Gastrocnemius medialis (tissue), 4 donors: ENCODE data around the gene MKI67. TPM values are rescaled to one million over a fixed set of nuclear protein-coding genes. Genes with fewer than 3 reads are reported as not detected.

Experiments
- ATAC-seq, 2 donors: fragments of 150-250 bp; one replicate each; pipeline ENCODE4 v1.9.1; 2016
- DNase-seq, 2 donors: peaks; one replicate each; pipeline ENCODE4 v3.0.0-alpha.2; 2019
- H3K27ac ChIP-seq, 4 donors: fragments of 200-600 bp; sonication (generic); 1 replicate in 1 of 4; 2 replicates in 3 of 4; pipeline ENCODE4 v1.5.1; 2016 to 2018; ENCODE audit warnings: mild to moderate bottlenecking in 2 of 4, moderate library complexity in 1 of 4
- H3K27me3 ChIP-seq, 3 donors: fragments of 200-600 bp; sonication (generic) in 2 of 3; 1 replicate in 1 of 3; 2 replicates in 2 of 3; pipeline versions ENCODE4 v1.5.1 to v1.6.0; 2016 to 2019; ENCODE audit warnings: mild to moderate bottlenecking in 1 of 3, moderate library complexity in 1 of 3
- H3K36me3 ChIP-seq, 2 donors: fragments of 200-600 bp; sonication (generic) in 1 of 2; one replicate each; pipeline ENCODE4 v1.5.1; 2017 to 2018
- H3K4me1 ChIP-seq, 2 donors: fragments of 200-600 bp; sonication (generic) in 1 of 2; one replicate each; pipeline ENCODE4 v1.5.1; 2016 to 2017; ENCODE audit warnings: mild to moderate bottlenecking in 2 of 2
- H3K4me3 ChIP-seq, 4 donors: fragments of 200-600 bp; sonication (generic) in 3 of 4; 1 replicate in 1 of 4; 2 replicates in 3 of 4; pipeline ENCODE4 v1.5.1; 2016 to 2019; ENCODE audit warnings: mild to moderate bottlenecking in 2 of 4
- H3K9me3 ChIP-seq, 3 donors: fragments of 200-600 bp; sonication (generic) in 2 of 3; 1 replicate in 1 of 3; 2 replicates in 2 of 3; pipeline ENCODE4 v1.5.1; 2016 to 2019
- POLR2A ChIP-seq, 2 donors: fragments of 450-650 bp; IDR thresholded peaks; one replicate each; pipeline ENCODE4 v1.6.1; 2017; ENCODE audit warnings: antibody characterized with exemption in 2 of 2, mild to moderate bottlenecking in 2 of 2, moderate library complexity in 2 of 2
- in situ Hi-C, 4 donors: fragments of 200-750 bp; cut with MboI; loops; one replicate each; pipeline versions ENCODE4 v1.15.0 to v1.8.0; 2017; ENCODE audit warnings: low sequenced_read_pairs in 4 of 4
- intact Hi-C: fragments of 100-400 bp; cut with DNase I; formaldehyde crosslinking; loops from one replicate; pipeline ENCODE4 v1.15.1; 2023; ENCODE audit warnings: low total_unique reads
- total RNA-seq, 4 donors: library from RNA; depleted of rRNA; stranded (reverse); fragments of >200 nt; gene quantifications; one replicate each; pipeline versions ENCODE4 v1.1.0 to v1.2.3, GENCODE V29; 2016
- TF ChIP-seq, protein P1 (sequence below), 5 experiments: fragments of 450-650 bp in 3 of 5; fragments of 200-600 bp in 2 of 5; sonication (generic) in 2 of 5; IDR thresholded peaks in 4 of 5; conservative IDR thresholded peaks in 1 of 5; 1 replicate in 4 of 5; 2 replicates in 1 of 5; pipeline ENCODE4 v1.5.1; 2016 to 2019; ENCODE audit warnings: antibody characterized with exemption in 5 of 5, mild to moderate bottlenecking in 3 of 5, moderate library complexity in 3 of 5

The MKI67 gene
- total RNA-seq, 4 donors from 2014 or later, result 0.25 to 1.4 (median 0.65) TPM; not detected in 1

DNA sequence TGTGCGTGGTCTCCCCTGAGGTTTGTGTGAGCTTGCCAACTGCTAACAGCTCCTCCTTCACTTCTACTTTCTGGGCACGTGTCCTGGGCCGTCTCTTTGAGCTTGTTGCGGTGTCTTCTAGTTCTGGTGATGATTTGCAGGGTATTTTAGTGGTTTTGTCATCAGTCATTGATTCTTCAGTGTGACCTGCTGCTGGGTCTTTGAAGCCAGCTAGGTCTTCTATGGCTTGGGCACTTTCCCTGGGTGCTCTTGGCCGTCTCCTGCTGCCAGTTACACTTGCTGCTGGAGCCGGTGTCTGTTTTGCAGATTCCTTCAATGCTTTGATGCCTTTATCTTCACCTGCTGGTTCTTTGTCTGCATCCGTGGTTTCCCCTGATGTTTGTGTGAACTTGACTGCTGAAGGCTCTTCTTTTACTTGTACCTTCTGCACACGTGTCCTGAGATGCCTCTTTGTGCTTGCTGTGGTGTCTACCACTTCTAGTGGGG is 23.0 kb downstream of the MKI67 start:
- no peak for TF ChIP-seq POLR2A (IDR thresholded peaks at IDR 0.05)
- TF ChIP-seq, protein P1, sequence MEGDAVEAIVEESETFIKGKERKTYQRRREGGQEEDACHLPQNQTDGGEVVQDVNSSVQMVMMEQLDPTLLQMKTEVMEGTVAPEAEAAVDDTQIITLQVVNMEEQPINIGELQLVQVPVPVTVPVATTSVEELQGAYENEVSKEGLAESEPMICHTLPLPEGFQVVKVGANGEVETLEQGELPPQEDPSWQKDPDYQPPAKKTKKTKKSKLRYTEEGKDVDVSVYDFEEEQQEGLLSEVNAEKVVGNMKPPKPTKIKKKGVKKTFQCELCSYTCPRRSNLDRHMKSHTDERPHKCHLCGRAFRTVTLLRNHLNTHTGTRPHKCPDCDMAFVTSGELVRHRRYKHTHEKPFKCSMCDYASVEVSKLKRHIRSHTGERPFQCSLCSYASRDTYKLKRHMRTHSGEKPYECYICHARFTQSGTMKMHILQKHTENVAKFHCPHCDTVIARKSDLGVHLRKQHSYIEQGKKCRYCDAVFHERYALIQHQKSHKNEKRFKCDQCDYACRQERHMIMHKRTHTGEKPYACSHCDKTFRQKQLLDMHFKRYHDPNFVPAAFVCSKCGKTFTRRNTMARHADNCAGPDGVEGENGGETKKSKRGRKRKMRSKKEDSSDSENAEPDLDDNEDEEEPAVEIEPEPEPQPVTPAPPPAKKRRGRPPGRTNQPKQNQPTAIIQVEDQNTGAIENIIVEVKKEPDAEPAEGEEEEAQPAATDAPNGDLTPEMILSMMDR (IDR thresholded peaks at IDR 0.05 in 4 of 5, conservative IDR thresholded peaks at IDR 0.05 in 1 of 5), result no peak
- no peak overlapping the region for H3K4me3 ChIP-seq
- in situ Hi-C loops, result no loop called here
- no peak for DNase-seq
- no peaks in the 10 kb centered on the region for H3K4me1 ChIP-seq
- ATAC-seq, result no peak
- no peak overlapping the region for H3K27ac ChIP-seq
- H3K36me3 ChIP-seq, result no peaks in the 10 kb centered on the region
- H3K9me3 ChIP-seq, result no peaks in the 10 kb centered on the region
- intact Hi-C loops, result no loop called here
- H3K27me3 ChIP-seq, result no peaks in the 10 kb centered on the region

GRCh38 chr10:128102480-128103228 is 23.6 kb downstream of the MKI67 start:
- in situ Hi-C loops (no loop called here), intact Hi-C loops (no loop called here)
- DNase-seq (no peak), ATAC-seq (no peak)
- Histone ChIP-seq H3K36me3 (no peaks in the 10 kb centered on the region), H3K27me3 (no peaks in the 10 kb centered on the region), H3K9me3 (no peaks in the 10 kb centered on the region), H3K27ac (no peak overlapping the region), H3K4me3 (no peak overlapping the region), H3K4me1 (no peaks in the 10 kb centered on the region)
- TF ChIP-seq, protein P1 (IDR thresholded peaks at IDR 0.05 in 4 of 5, conservative IDR thresholded peaks at IDR 0.05 in 1 of 5), result no peak
- TF ChIP-seq POLR2A (IDR thresholded peaks at IDR 0.05), result no peak

DNA sequence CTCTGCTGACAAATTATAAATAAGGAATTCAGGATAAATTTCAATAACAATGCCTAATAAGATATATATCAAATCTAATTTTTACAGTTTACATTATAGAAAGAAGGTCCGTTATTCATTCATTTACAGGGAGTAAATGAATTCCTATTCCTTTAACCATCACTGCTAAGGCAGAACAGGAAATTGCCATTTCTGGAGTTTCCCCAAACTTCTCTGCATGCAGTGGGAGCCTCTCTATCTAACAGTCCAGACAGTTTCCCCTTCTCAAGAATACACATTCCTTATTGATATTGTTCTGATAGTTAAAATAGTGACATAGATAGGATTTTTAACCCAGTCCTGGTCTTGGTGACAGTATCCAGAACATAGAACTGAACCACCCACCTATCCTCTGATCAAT is 24.3 kb downstream of the MKI67 start:
- intact Hi-C loops (no loop called here), in situ Hi-C loops (no loop called here)
- Histone ChIP-seq H3K27ac (no peak overlapping the region), H3K36me3 (no peaks in the 10 kb centered on the region), H3K4me3 (no peak overlapping the region), H3K4me1 (no peaks in the 10 kb centered on the region), H3K9me3 (no peaks in the 10 kb centered on the region), H3K27me3 (no peaks in the 10 kb centered on the region)
- ATAC-seq (no peak), DNase-seq (no peak)
- TF ChIP-seq, protein P1 (IDR thresholded peaks at IDR 0.05 in 4 of 5, conservative IDR thresholded peaks at IDR 0.05 in 1 of 5), result no peak
- TF ChIP-seq POLR2A (IDR thresholded peaks at IDR 0.05), result no peak

DNA sequence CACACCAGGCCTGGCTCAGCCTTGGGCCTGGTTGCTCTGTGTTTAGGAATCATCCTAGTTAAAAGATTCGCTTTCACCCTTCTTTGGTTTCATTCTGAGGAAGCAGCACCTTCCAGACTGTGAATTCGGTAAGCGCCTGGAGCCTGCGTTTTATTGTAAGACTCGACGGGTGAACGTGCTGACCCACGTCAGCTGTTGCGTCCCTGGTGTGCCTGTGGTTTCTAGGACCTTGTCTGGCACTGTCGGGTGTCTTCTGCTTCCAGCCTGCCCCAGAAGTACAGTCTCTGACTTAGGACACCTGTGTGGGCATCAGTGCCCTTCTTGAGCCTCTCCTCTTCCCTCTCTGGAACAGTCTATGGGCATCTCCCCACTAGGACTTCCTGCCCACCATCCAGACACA is 26.3 kb downstream of the MKI67 start:
- in situ Hi-C loops, result no loop called here
- no peaks in the 10 kb centered on the region for H3K27me3 ChIP-seq
- TF ChIP-seq, protein P1 (IDR thresholded peaks at IDR 0.05 in 4 of 5, conservative IDR thresholded peaks at IDR 0.05 in 1 of 5), result no peak
- no peak for TF ChIP-seq POLR2A (IDR thresholded peaks at IDR 0.05)
- no peaks in the 10 kb centered on the region for H3K4me1 ChIP-seq
- DNase-seq, result no peak
- no peaks in the 10 kb centered on the region for H3K36me3 ChIP-seq
- no peak overlapping the region for H3K4me3 ChIP-seq
- no peak for ATAC-seq
- no peaks in the 10 kb centered on the region for H3K9me3 ChIP-seq
- no peak overlapping the region for H3K27ac ChIP-seq
- intact Hi-C loops, result no loop called here
